ENCODE results near the gene RBFA. TPM values are rescaled to one million over a fixed set of nuclear protein-coding genes. Genes with fewer than 3 reads are reported as not detected.

Gene RBFA
- total RNA-seq, 1 experiment from 2014 or later = 25.1 TPM

GRCh38 chr18:80074697-80075096 lies 40.5 kb downstream of the RBFA start:
- Histone ChIP-seq H3K4me2 (no peak overlapping the region), H3K36me3 (ENCODE audit: low read depth) (no peaks in the 10 kb centered on the region), H2AFZ (no peak overlapping the region), H3F3A (ENCODE audit: insufficient read depth, low read depth) (no peaks in the 10 kb centered on the region), H3K27ac (no peak overlapping the region), H3K79me2 (ENCODE audit: low read depth) (no peaks in the 10 kb centered on the region), H3K4me1 (replicated peaks; ENCODE audit: insufficient read depth) (no peaks in the 10 kb centered on the region), H4K20me1 (ENCODE audit: insufficient read depth) (no peaks in the 10 kb centered on the region), H3K27me3 (ENCODE audit: insufficient read depth, low read depth) (peaks cover 41% of the 10 kb centered on the region), H3K9me2 (ENCODE audit: insufficient read depth) (no peaks in the 10 kb centered on the region), H3K4me3 (no peak overlapping the region), H3K9me3 (ENCODE audit: insufficient read depth, low read depth) (no peaks in the 10 kb centered on the region)
- ChIA-PET CTCF (no interaction called here), POLR2A (ENCODE audit: unreplicated experiment) (no interaction called here)
- no peak for DNase-seq
- no TSS peak for BruUV-seq (replicated peaks)
- TF ChIP-seq CTCF (conservative IDR thresholded peaks at IDR 0.05) = no peak
- TF ChIP-seq EZH2 (IDR thresholded peaks at IDR 0.05; ENCODE audit: low read depth) = no peak
- intact Hi-C loops (cut with micrococcal nuclease; ENCODE audit: unreplicated experiment) = no loop called here

GRCh38 chr18:80075940-80076339 lies 41.7 kb downstream of the RBFA start:
- Histone ChIP-seq H3K4me2 (no peak overlapping the region), H3K4me3 (no peak overlapping the region), H3K9me3 (ENCODE audit: insufficient read depth, low read depth) (no peaks in the 10 kb centered on the region), H3K9me2 (ENCODE audit: insufficient read depth) (no peaks in the 10 kb centered on the region), H3F3A (ENCODE audit: insufficient read depth, low read depth) (no peaks in the 10 kb centered on the region), H3K36me3 (ENCODE audit: low read depth) (no peaks in the 10 kb centered on the region), H3K27me3 (ENCODE audit: insufficient read depth, low read depth) (peaks cover 53% of the 10 kb centered on the region), H4K20me1 (ENCODE audit: insufficient read depth) (no peaks in the 10 kb centered on the region), H2AFZ (no peak overlapping the region), H3K4me1 (replicated peaks; ENCODE audit: insufficient read depth) (no peaks in the 10 kb centered on the region), H3K27ac (no peak overlapping the region), H3K79me2 (ENCODE audit: low read depth) (no peaks in the 10 kb centered on the region)
- ChIA-PET CTCF (no interaction called here), POLR2A (ENCODE audit: unreplicated experiment) (no interaction called here)
- TF ChIP-seq EZH2 (IDR thresholded peaks at IDR 0.05; ENCODE audit: low read depth) (no peak), CTCF (conservative IDR thresholded peaks at IDR 0.05) (no peak)
- intact Hi-C loops (cut with micrococcal nuclease; ENCODE audit: unreplicated experiment) = no loop called here
- DNase-seq = no peak
- BruUV-seq (replicated peaks) = no TSS peak

- Histone ChIP-seq H3K36me3 (ENCODE audit: low read depth) (no peaks in the 10 kb centered on the region), H3K79me2 (ENCODE audit: low read depth) (no peaks in the 10 kb centered on the region), H3K27me3 (ENCODE audit: insufficient read depth, low read depth) (peaks cover 56% of the 10 kb centered on the region), H3K4me3 (no peak overlapping the region), H2AFZ (no peak overlapping the region), H3K4me2 (no peak overlapping the region), H3K9me3 (ENCODE audit: insufficient read depth, low read depth) (no peaks in the 10 kb centered on the region), H4K20me1 (ENCODE audit: insufficient read depth) (no peaks in the 10 kb centered on the region), H3K4me1 (replicated peaks; ENCODE audit: insufficient read depth) (no peaks in the 10 kb centered on the region), H3K27ac (no peak overlapping the region), H3F3A (ENCODE audit: insufficient read depth, low read depth) (no peaks in the 10 kb centered on the region), H3K9me2 (ENCODE audit: insufficient read depth) (no peaks in the 10 kb centered on the region)
- POLR2A ChIA-PET (ENCODE audit: unreplicated experiment) = no interaction called here
- TF ChIP-seq EZH2 (IDR thresholded peaks at IDR 0.05; ENCODE audit: low read depth) (no peak), CTCF (conservative IDR thresholded peaks at IDR 0.05) (no peak)
- BruUV-seq (replicated peaks) = no TSS peak
- intact Hi-C loops (cut with micrococcal nuclease; ENCODE audit: unreplicated experiment) = no loop called here
- CTCF ChIA-PET = no interaction called here
- DNase-seq = no peak
Measured at GRCh38 chr18:80076379-80076778, 42.1 kb downstream of the RBFA start.
